Parathyroid adenoma (tissue), 2 donors: ENCODE results near the gene METTL25B.
A peak's percentile ranks its signal among the peaks of the same experiment; 100 is the strongest.

Experiments
- H2AFZ ChIP-seq: fragments of 300-600 bp; sonication (generic); one replicate; pipeline ENCODE4 v1.7.0; 2017; ENCODE audit warnings: antibody characterized with exemption, mild to moderate bottlenecking
- H3K27ac ChIP-seq: fragments of 300-600 bp; sonication (generic); one replicate; pipeline ENCODE4 v1.7.0; 2017
- H3K27me3 ChIP-seq: fragments of 300-600 bp; sonication (generic); one replicate; pipeline ENCODE4 v1.7.0; 2017; ENCODE audit warnings: low read length; ENCODE audit not compliant: control insufficient read depth, insufficient read depth
- H3K36me3 ChIP-seq: fragments of 300-600 bp; sonication (generic); one replicate; pipeline ENCODE4 v1.7.0; 2017; ENCODE audit warnings: low read length; ENCODE audit not compliant: control insufficient read depth, insufficient read depth
- H3K4me1 ChIP-seq: fragments of 300-600 bp; sonication (generic); one replicate; pipeline ENCODE4 v1.7.0; 2017; ENCODE audit warnings: control low read depth
- H3K4me2 ChIP-seq: fragments of 300-600 bp; sonication (generic); one replicate; pipeline ENCODE4 v1.7.0; 2017; ENCODE audit warnings: low read length
- H3K4me3 ChIP-seq: fragments of 300-600 bp; sonication (generic); one replicate; pipeline ENCODE4 v1.7.0; 2017; ENCODE audit warnings: low read depth, low read length
- H3K79me2 ChIP-seq: fragments of 300-600 bp; sonication (generic); one replicate; pipeline ENCODE4 v1.7.0; 2017; ENCODE audit warnings: control low read depth
- H3K9ac ChIP-seq: fragments of 300-600 bp; sonication (generic); one replicate; pipeline ENCODE4 v1.7.0; 2017; ENCODE audit warnings: mild to moderate bottlenecking
- H3K9me3 ChIP-seq: fragments of 300-600 bp; sonication (generic); one replicate; pipeline ENCODE4 v1.7.0; 2017; ENCODE audit warnings: low read length; ENCODE audit not compliant: control insufficient read depth
- TF ChIP-seq, protein P1 (sequence below): fragments of 300-600 bp; sonication (generic); IDR thresholded peaks from one replicate; pipeline ENCODE4 v1.7.0; 2017; ENCODE audit warnings: antibody characterized with exemption, mild to moderate bottlenecking
- donor health status: primary hyperparathyroidism.

Gene METTL25B

DNA sequence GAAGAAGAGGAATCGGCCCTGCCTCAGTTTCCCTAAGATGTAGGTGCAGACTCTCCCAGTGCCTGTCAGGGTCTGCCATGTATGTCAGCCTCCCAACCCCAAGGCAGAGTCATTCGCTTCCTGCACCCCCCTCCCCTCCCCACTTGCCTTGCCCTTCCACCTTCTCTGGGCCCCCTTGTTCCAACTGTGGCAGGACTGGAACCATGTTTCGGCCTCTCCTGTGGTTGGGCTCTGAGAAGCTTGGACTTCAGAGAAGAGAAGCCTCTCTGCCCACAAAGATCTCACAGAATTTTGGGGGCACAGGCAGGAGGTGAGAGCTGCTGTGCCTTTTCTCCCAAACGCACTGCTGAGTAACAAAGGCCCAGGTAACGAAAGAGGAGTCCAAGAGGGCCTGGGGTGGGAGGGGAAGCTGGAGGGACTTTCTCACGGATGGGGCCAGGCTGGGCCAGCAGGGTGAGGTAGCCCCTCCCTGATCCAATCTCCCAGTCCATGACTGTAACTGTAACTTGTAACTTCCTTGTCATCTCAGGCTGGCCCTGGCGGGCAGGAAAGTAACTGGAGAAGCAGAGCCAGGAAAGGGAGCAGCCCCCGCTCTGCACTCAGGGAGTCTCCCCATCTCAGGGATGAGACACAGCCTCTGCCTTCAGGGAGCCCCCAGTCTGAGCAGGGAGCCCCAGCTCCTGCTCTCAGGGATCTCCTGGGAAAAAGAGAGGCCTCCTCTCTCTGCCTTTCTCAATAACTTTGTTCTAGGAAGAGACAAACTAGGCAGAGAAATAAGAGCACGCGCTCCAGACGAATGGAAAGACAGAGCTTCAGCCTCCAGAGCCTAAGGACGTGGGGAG lies 34.2 kb upstream of the METTL25B start:
- H3K4me3 ChIP-seq, result no peak overlapping the region
- H3K4me1 ChIP-seq, result peaks cover 22% of the 10 kb centered on the region
- no peaks in the 10 kb centered on the region for H3K9me3 ChIP-seq
- no peaks in the 10 kb centered on the region for H3K27me3 ChIP-seq
- H3K36me3 ChIP-seq, result no peaks in the 10 kb centered on the region
- no peaks in the 10 kb centered on the region for H3K79me2 ChIP-seq
- H3K4me2 ChIP-seq, result peak overlapping the region; percentile 15
- H2AFZ ChIP-seq, result peak overlapping the region; percentile 61
- no peak overlapping the region for H3K9ac ChIP-seq
- peak overlapping the region; percentile 85 for H3K27ac ChIP-seq
- TF ChIP-seq, protein P1, sequence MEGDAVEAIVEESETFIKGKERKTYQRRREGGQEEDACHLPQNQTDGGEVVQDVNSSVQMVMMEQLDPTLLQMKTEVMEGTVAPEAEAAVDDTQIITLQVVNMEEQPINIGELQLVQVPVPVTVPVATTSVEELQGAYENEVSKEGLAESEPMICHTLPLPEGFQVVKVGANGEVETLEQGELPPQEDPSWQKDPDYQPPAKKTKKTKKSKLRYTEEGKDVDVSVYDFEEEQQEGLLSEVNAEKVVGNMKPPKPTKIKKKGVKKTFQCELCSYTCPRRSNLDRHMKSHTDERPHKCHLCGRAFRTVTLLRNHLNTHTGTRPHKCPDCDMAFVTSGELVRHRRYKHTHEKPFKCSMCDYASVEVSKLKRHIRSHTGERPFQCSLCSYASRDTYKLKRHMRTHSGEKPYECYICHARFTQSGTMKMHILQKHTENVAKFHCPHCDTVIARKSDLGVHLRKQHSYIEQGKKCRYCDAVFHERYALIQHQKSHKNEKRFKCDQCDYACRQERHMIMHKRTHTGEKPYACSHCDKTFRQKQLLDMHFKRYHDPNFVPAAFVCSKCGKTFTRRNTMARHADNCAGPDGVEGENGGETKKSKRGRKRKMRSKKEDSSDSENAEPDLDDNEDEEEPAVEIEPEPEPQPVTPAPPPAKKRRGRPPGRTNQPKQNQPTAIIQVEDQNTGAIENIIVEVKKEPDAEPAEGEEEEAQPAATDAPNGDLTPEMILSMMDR, result no peak

DNA sequence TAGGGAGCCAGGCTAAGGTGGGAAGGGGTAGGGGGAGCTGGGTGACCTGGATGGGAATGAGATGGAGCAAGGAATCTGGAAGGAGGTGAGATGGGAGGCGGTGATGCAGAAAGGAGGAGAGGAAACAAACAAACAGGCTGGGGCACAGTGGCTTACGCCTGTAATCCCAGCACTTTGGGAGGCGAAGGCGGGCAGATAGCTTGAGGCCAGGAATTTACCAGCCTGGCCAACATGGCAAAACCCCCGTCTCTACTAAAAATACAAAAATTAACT lies 33.6 kb upstream of the METTL25B start:
- peak overlapping the region; percentile 85 for H3K27ac ChIP-seq
- peak overlapping the region; percentile 15 for H3K4me2 ChIP-seq
- peaks cover 19% of the 10 kb centered on the region for H3K4me1 ChIP-seq
- no peaks in the 10 kb centered on the region for H3K9me3 ChIP-seq
- H3K36me3 ChIP-seq, result no peaks in the 10 kb centered on the region
- peak overlapping the region; percentile 61 for H2AFZ ChIP-seq
- no peaks in the 10 kb centered on the region for H3K27me3 ChIP-seq
- no peak overlapping the region for H3K4me3 ChIP-seq
- TF ChIP-seq, protein P1, result no peak
- H3K9ac ChIP-seq, result no peak overlapping the region
- H3K79me2 ChIP-seq, result no peaks in the 10 kb centered on the region

DNA sequence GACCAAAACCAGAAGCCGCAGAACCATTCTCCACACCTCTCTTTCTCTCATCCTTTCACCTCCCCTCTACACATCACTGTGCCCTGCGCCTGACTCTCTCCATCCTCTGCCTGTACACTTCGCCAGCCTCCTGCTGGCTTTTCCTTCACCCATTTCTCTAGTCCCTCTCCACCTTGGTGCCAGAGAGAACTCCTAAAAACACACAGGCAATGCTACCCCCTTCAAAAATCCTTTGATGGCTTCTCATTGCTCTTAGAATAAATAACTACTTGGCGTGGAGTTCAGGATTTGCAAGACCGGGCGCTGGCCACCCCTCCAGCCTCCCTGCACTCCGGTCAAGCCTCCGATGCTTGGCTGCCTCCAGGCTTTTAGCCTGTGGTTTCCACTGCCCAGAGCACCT lies 31.5 kb upstream of the METTL25B start:
- Histone ChIP-seq H3K4me3 (no peak overlapping the region), H3K4me2 (no peak overlapping the region), H3K4me1 (peaks cover 15% of the 10 kb centered on the region), H3K79me2 (no peaks in the 10 kb centered on the region), H2AFZ (no peak overlapping the region), H3K9ac (no peak overlapping the region), H3K27ac (no peak overlapping the region), H3K27me3 (no peaks in the 10 kb centered on the region), H3K9me3 (no peaks in the 10 kb centered on the region), H3K36me3 (no peaks in the 10 kb centered on the region)
- TF ChIP-seq, protein P1, result no peak

DNA sequence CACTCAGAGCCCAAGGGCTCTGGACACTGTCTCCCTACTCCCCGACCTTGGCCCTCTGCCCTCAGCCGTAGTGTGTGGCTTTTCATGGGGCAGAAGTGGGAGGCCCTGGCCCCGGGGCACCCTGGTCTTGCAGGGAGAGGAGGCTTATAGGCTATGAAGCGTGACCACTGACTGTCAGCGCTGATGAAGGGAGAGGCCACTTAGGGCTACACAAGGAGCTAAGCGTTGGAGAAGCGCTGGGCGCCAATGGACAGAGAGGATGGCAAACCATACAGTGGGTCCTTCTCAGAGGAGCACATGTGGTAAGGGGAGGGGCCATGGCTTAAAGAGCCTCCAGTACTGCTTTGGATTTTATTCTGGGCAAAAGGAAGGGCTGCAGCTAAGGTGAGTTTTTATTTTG lies 30.8 kb upstream of the METTL25B start:
- Histone ChIP-seq H3K9me3 (no peaks in the 10 kb centered on the region), H3K79me2 (no peaks in the 10 kb centered on the region), H3K27ac (peak overlapping the region; percentile 39), H3K4me2 (no peak overlapping the region), H3K4me1 (peaks cover 9% of the 10 kb centered on the region), H3K4me3 (no peak overlapping the region), H3K27me3 (no peaks in the 10 kb centered on the region), H3K9ac (no peak overlapping the region), H2AFZ (no peak overlapping the region), H3K36me3 (no peaks in the 10 kb centered on the region)
- TF ChIP-seq, protein P1, result no peak

DNA sequence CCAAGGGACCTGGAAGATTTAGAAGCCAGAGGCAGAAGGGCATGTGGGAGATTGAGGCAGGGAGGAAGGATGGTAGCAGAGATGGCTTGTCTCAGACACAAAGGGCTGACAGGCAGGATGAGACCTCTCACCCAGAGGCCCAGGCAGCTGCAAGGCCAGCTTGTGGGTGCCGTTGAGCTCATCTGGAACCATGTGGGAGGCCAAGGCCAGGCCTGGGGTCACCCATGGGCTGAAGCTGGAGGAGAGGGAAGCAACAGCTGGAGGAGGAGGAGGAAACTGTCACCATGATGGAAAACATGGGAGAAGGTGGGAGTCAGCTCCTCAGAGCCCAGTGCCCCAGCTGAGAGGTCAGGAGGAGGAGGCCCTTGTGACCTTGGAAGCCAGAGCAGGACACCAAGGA lies 29.3 kb upstream of the METTL25B start:
- TF ChIP-seq, protein P1, result no peak
- H3K36me3 ChIP-seq, result no peaks in the 10 kb centered on the region
- H3K4me2 ChIP-seq, result no peak overlapping the region
- H3K9ac ChIP-seq, result no peak overlapping the region
- no peak overlapping the region for H3K27ac ChIP-seq
- no peaks in the 10 kb centered on the region for H3K27me3 ChIP-seq
- peaks cover 15% of the 10 kb centered on the region for H3K4me1 ChIP-seq
- H3K4me3 ChIP-seq, result no peak overlapping the region
- no peak overlapping the region for H2AFZ ChIP-seq
- no peaks in the 10 kb centered on the region for H3K79me2 ChIP-seq
- H3K9me3 ChIP-seq, result no peaks in the 10 kb centered on the region
